GM12892 (cell line): ENCODE results near the gene POU4F2.

Experiments
- DNase-seq: peaks from one replicate; pipeline ENCODE4 v3.0.0; 2011; ENCODE audit not compliant: insufficient read length
- FAIRE-seq: peaks from 2 replicates; lab custom pipeline; 2011; peaks lifted over from hg19 to GRCh38; lab: Jason Lieb, UNC
- POLR2AphosphoS5 ChIP-seq: IDR thresholded peaks from 2 replicates; pipeline ENCODE4 v1.6.1; 2011; ENCODE audit warnings: low read depth, low read length, control low read depth

POU4F2 gene

GRCh38 chr4:146674829-146675570, 36.3 kb downstream of the POU4F2 start:
- FAIRE-seq (no peak), DNase-seq (no peak)
- no peak for TF ChIP-seq POLR2AphosphoS5
